ENCODE measurements around the gene TIAM1. TPM values are rescaled to one million over a fixed set of nuclear protein-coding genes. Genes with fewer than 3 reads are reported as not detected.

Gene TIAM1
- total RNA-seq, 1 donor from 2014 or later = 41.3 TPM

DNA sequence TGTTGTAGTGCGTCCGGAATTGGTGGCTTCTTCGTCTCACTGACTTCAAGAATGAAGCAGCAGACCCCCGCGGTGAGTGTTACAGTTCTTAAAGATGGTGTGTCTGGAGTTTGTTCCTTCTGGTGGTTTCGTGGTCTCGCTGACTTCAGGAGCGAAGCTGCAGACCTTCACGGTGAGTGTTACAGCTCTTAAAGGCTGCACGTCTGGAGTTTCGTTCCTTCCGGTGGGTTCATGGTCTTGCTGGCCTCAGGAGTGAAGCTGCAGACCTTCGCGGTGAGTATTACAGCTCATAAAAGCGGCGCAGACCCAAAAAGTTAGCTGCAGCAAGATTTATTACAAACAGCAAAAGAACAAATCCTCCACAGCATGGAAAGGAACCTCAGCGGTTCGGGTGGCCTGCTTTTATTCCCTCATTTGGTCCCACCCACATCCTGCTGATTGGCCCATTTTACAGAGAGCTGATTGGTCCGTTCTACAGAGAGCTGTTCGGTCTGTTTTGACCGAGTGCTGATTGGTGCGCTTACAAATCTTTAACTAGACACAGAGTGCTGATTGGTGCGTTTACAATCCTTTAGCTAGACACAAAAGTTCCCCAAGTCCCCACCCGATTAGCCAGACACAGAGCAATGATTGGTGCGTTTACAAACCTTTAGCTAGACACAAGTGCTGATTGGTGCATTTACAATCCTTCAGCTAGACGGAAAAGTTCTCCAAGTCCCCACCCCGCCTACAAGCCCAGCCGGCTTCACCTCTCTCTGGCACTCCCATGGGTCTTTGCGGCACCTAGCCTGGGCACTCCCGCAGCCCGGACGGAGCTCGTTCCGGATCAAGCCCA is 256.2 kb downstream of the TIAM1 start:
- no peak overlapping the region for H3K27ac ChIP-seq
- no peak overlapping the region for H3K4me3 ChIP-seq
- H3K9me3 ChIP-seq = no peaks in the 10 kb centered on the region
- H3K27me3 ChIP-seq = no peaks in the 10 kb centered on the region
- TF ChIP-seq, protein P1, sequence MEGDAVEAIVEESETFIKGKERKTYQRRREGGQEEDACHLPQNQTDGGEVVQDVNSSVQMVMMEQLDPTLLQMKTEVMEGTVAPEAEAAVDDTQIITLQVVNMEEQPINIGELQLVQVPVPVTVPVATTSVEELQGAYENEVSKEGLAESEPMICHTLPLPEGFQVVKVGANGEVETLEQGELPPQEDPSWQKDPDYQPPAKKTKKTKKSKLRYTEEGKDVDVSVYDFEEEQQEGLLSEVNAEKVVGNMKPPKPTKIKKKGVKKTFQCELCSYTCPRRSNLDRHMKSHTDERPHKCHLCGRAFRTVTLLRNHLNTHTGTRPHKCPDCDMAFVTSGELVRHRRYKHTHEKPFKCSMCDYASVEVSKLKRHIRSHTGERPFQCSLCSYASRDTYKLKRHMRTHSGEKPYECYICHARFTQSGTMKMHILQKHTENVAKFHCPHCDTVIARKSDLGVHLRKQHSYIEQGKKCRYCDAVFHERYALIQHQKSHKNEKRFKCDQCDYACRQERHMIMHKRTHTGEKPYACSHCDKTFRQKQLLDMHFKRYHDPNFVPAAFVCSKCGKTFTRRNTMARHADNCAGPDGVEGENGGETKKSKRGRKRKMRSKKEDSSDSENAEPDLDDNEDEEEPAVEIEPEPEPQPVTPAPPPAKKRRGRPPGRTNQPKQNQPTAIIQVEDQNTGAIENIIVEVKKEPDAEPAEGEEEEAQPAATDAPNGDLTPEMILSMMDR (IDR thresholded peaks at IDR 0.05) = no peak
- DNase-seq (ENCODE audit: extremely low spot score in 2 of 2) = no peak
- intact Hi-C loops (cut with DNase I) = no loop called here
- no peaks in the 10 kb centered on the region for H3K36me3 ChIP-seq
- H3K4me1 ChIP-seq = no peaks in the 10 kb centered on the region

DNA sequence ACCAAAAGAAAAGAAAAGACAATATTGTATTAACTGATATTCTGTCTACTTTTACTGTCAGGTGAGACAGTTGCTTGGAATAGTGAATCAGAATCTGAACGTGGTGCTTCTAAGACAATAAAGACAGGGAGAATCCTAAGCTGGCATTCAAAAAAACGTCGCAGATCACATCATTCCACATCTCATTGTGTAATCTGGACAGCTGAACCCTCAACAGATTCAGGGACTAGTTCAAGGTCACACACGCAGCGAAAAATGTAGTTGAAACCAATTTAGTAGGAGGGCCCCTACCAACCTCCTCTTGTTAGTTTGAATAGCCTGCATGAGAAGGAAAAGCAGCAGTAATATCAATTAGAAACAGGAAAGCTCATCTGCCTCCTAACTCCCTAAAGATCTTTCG is 259.4 kb downstream of the TIAM1 start:
- TF ChIP-seq, protein P1 (IDR thresholded peaks at IDR 0.05) = no peak
- intact Hi-C loops (cut with DNase I) = no loop called here
- H3K27me3 ChIP-seq = no peaks in the 10 kb centered on the region

DNA sequence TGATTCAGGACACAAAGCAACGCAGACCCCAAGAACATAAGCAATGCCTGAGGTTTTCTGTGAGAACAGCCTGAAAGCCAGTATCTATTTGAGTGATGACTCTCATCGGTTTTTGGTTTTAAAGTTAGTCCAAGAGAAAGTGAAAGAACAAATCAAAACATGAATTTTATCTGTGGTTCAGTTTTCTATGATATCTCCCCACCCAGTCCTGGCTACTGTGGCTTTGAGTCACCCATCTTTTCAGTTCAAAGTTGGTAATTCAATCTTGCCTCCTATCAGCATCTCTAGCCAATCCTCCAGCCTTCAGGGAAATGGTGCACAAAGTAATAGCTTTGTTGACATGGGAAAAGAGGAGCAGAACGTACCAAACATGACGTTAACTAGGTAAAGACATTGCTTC is 265.3 kb downstream of the TIAM1 start:
- H3K27ac ChIP-seq = no peak overlapping the region
- H3K4me1 ChIP-seq = no peaks in the 10 kb centered on the region
- TF ChIP-seq, protein P1 (IDR thresholded peaks at IDR 0.05) = no peak
- TF ChIP-seq POLR2AphosphoS5 (IDR thresholded peaks at IDR 0.05; ENCODE audit: insufficient read depth in 1 of 2, low read depth in 1 of 2) = no peak
- no peak for TF ChIP-seq POLR2A (IDR thresholded peaks at IDR 0.05)
- H3K27me3 ChIP-seq = no peaks in the 10 kb centered on the region
- H3K36me3 ChIP-seq = no peaks in the 10 kb centered on the region
- DNase-seq (ENCODE audit: extremely low spot score in 2 of 2) = no peak
- intact Hi-C loops (cut with DNase I) = no loop called here
- H3K4me3 ChIP-seq = no peak overlapping the region
- H3K9me3 ChIP-seq = no peaks in the 10 kb centered on the region

More for the DNA sequence above, 259.4 kb downstream of the TIAM1 start:
- Histone ChIP-seq H3K4me1 (no peaks in the 10 kb centered on the region), H3K4me3 (no peak overlapping the region), H3K36me3 (no peaks in the 10 kb centered on the region), H3K9me3 (no peaks in the 10 kb centered on the region), H3K27ac (no peak overlapping the region)
- DNase-seq (ENCODE audit: extremely low spot score in 2 of 2) = no peak

DNA sequence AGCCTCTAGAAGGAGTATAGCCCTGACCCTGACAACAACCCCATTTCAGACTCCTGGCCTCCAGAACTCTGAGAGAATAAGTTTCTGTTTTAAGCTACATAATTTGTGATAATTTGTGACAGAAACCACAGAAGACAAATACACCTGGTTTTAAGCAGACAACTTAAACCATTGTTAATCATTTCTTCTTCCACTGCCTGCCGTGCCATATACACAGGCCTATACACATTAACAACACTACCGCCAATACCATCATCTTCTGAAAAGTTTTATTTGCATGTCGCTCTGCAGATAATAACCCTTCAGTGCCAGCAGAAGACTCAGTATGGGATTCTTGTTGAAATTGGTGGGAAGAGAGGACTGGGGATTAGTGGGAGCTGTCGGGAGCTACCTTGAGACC is 265.8 kb downstream of the TIAM1 start:
- intact Hi-C loops (cut with DNase I) = no loop called here

DNA sequence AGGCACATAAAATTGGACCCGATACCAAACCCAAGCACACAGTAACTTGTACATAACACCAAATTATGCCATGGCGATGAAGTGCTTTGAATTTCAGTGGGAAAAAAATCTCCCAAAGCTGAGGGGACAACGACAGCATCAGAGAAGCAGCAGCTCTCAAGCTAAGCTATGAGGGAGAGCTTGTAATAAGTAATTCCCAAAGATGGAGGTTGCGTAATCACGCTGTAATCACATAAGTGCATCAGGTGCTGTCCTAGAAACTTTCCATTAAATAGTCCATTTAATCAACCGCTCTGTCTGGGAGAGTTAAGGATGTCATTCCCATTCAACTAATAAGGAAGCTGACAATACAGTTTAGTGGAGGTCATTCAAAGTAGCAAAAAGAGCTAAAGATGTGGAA is 268.2 kb downstream of the TIAM1 start:
- H3K9me3 ChIP-seq = no peaks in the 10 kb centered on the region
- no peak overlapping the region for H3K27ac ChIP-seq
- no peak for TF ChIP-seq POLR2AphosphoS5 (IDR thresholded peaks at IDR 0.05; ENCODE audit: insufficient read depth in 1 of 2, low read depth in 1 of 2)
- TF ChIP-seq POLR2A (IDR thresholded peaks at IDR 0.05) = no peak
- TF ChIP-seq, protein P1 (IDR thresholded peaks at IDR 0.05) = no peak
- no peaks in the 10 kb centered on the region for H3K4me1 ChIP-seq
- no peaks in the 10 kb centered on the region for H3K36me3 ChIP-seq
- no peak overlapping the region for H3K4me3 ChIP-seq
- DNase-seq (ENCODE audit: extremely low spot score in 2 of 2) = no peak
- intact Hi-C loops (cut with DNase I) = no loop called here
- no peaks in the 10 kb centered on the region for H3K27me3 ChIP-seq

More for the DNA sequence above, 265.8 kb downstream of the TIAM1 start:
- TF ChIP-seq, protein P1 (IDR thresholded peaks at IDR 0.05) = no peak
- no peak for TF ChIP-seq POLR2AphosphoS5 (IDR thresholded peaks at IDR 0.05; ENCODE audit: insufficient read depth in 1 of 2, low read depth in 1 of 2)
- no peak for TF ChIP-seq POLR2A (IDR thresholded peaks at IDR 0.05)
- DNase-seq (ENCODE audit: extremely low spot score in 2 of 2) = no peak
- Histone ChIP-seq H3K27ac (no peak overlapping the region), H3K27me3 (no peaks in the 10 kb centered on the region), H3K4me3 (no peak overlapping the region), H3K4me1 (no peaks in the 10 kb centered on the region), H3K36me3 (no peaks in the 10 kb centered on the region), H3K9me3 (no peaks in the 10 kb centered on the region)

All from vagina (tissue), 2 donors.